Neural cell (in vitro differentiated cells): Measurements from ENCODE around the gene RPL31. TPM values are rescaled to one million over a fixed set of nuclear protein-coding genes. Genes with fewer than 3 reads are reported as not detected.

Experiments
- H2AFZ ChIP-seq: fragments of 200-600, 300-800 bp; sonication (generic), shearing (Covaris generic); 2 replicates; pipeline ENCODE4 v1.6.0; 2014; ENCODE audit warnings: low read depth, mild to moderate bottlenecking, antibody characterized with exemption, low read length, moderate library complexity
- H3F3A ChIP-seq: fragments of 200-600 bp; shearing (Covaris generic); 2 replicates; pipeline ENCODE4 v1.6.1; 2016; ENCODE audit warnings: mild to moderate bottlenecking, moderate library complexity, mixed read lengths, antibody characterized with exemption, low read length; ENCODE audit not compliant: insufficient read depth, poor library complexity, severe bottlenecking
- H3K27ac ChIP-seq: fragments of 200-600, 300-800 bp; sonication (generic), shearing (Covaris generic); 2 replicates; pipeline ENCODE4 v1.5.1; 2014; ENCODE audit warnings: mild to moderate bottlenecking, low read length, moderate library complexity
- H3K27me3 ChIP-seq: fragments of 300-800, 200-600 bp; sonication (generic), shearing (Covaris generic); 2 replicates; pipeline ENCODE4 v1.6.0; 2014; ENCODE audit warnings: mild to moderate bottlenecking, low read depth, low read length, moderate library complexity; ENCODE audit not compliant: insufficient read depth
- H3K36me3 ChIP-seq: fragments of 300-800, 200-600 bp; sonication (generic), shearing (Covaris generic); 2 replicates; pipeline ENCODE4 v1.5.1; 2014; ENCODE audit warnings: mild to moderate bottlenecking, antibody characterized with exemption, low read length, moderate library complexity; ENCODE audit not compliant: insufficient read depth
- H3K4me2 ChIP-seq: fragments of 300-800, 200-600 bp; sonication (generic), shearing (Covaris generic); 2 replicates; pipeline ENCODE4 v1.6.0; 2014; ENCODE audit warnings: mild to moderate bottlenecking, low read length
- H3K4me3 ChIP-seq: fragments of 300-800, 200-600 bp; sonication (generic), shearing (Covaris generic); 2 replicates; pipeline ENCODE4 v1.5.1; 2014; ENCODE audit warnings: mild to moderate bottlenecking, low read length, moderate library complexity
- H3K79me2 ChIP-seq: fragments of 200-600 bp; shearing (Covaris generic); replicated peaks from 2 replicates; pipeline ENCODE4 v1.6.0; 2014; ENCODE audit warnings: mild to moderate bottlenecking, low read length, moderate library complexity; ENCODE audit not compliant: insufficient read depth
- H3K9ac ChIP-seq: fragments of 300-800, 200-600 bp; sonication (generic), shearing (Covaris generic); 2 replicates; pipeline ENCODE4 v1.6.1; 2016; ENCODE audit warnings: mild to moderate bottlenecking, low read length, mixed read lengths
- H3K9me2 ChIP-seq: fragments of 200-600 bp; shearing (Covaris generic); 2 replicates; pipeline ENCODE4 v1.6.1; 2016; ENCODE audit warnings: mild to moderate bottlenecking, low read length, mixed read lengths; ENCODE audit not compliant: insufficient read depth
- H3K9me3 ChIP-seq: fragments of 200-600, 300-800 bp; sonication (generic), shearing (Covaris generic); 2 replicates; pipeline ENCODE4 v1.6.1; 2016; ENCODE audit warnings: mild to moderate bottlenecking, mixed run types, low read length, moderate library complexity, mixed read lengths
- H4K20me1 ChIP-seq: fragments of 200-600 bp; shearing (Covaris generic); 2 replicates; pipeline ENCODE4 v1.6.1; 2016; ENCODE audit warnings: mild to moderate bottlenecking, mixed run types; ENCODE audit not compliant: insufficient read depth
- CTCF ChIP-seq: fragments of 450-650 bp; IDR thresholded peaks from 2 replicates; pipeline ENCODE4 v1.5.1; 2014; ENCODE audit warnings: antibody characterized with exemption, mild to moderate bottlenecking, moderate library complexity; ENCODE audit not compliant: poor library complexity, severe bottlenecking
- EP300 ChIP-seq: fragments of 450-650 bp; conservative IDR thresholded peaks from 2 replicates; pipeline ENCODE4 v1.6.1; 2014; ENCODE audit warnings: antibody characterized with exemption, mild to moderate bottlenecking, moderate library complexity; ENCODE audit not compliant: poor library complexity, severe bottlenecking
- EZH2 ChIP-seq: fragments of 200-600, 300-800 bp; shearing (Covaris generic), sonication (generic); IDR thresholded peaks from 2 replicates; pipeline ENCODE4 v1.6.1; 2014; ENCODE audit warnings: antibody characterized with exemption, low read length, borderline replicate concordance, mild to moderate bottlenecking; ENCODE audit not compliant: insufficient read depth, poor library complexity, severe bottlenecking
- MXI1 ChIP-seq: fragments of 450-650 bp; conservative IDR thresholded peaks from 2 replicates; pipeline ENCODE4 v1.6.1; 2014; ENCODE audit warnings: antibody characterized with exemption, mild to moderate bottlenecking; ENCODE audit not compliant: poor library complexity, severe bottlenecking
- POLR2AphosphoS5 ChIP-seq: IDR thresholded peaks from 2 replicates; pipeline ENCODE4 v1.6.1; 2012
- RAD21 ChIP-seq: fragments of 450-650 bp; conservative IDR thresholded peaks from 2 replicates; pipeline ENCODE4 v1.6.1; 2014; ENCODE audit warnings: antibody characterized with exemption, mild to moderate bottlenecking, moderate library complexity
- SMC3 ChIP-seq: fragments of 450-650 bp; conservative IDR thresholded peaks from 2 replicates; pipeline ENCODE4 v1.6.1; 2014; ENCODE audit warnings: antibody characterized with exemption, mild to moderate bottlenecking, moderate library complexity; ENCODE audit not compliant: poor library complexity
- TAF1 ChIP-seq: IDR thresholded peaks from 2 replicates; pipeline ENCODE4 v1.6.1; 2012; ENCODE audit warnings: low read depth
- polyA plus RNA-seq: library from polyadenylated mRNA; depleted of rRNA; stranded (reverse); fragments of >200 nt; gene quantifications from 2 replicates; pipeline ENCODE4 v1.2.3, GENCODE V29; 2014
- TF ChIP-seq, protein P1 (sequence below): IDR thresholded peaks from 2 replicates; pipeline ENCODE4 v1.6.1; 2012; ENCODE audit warnings: borderline replicate concordance

RPL31 gene
- polyA plus RNA-seq, 1 donor from 2014 or later, result 1,555 TPM

DNA sequence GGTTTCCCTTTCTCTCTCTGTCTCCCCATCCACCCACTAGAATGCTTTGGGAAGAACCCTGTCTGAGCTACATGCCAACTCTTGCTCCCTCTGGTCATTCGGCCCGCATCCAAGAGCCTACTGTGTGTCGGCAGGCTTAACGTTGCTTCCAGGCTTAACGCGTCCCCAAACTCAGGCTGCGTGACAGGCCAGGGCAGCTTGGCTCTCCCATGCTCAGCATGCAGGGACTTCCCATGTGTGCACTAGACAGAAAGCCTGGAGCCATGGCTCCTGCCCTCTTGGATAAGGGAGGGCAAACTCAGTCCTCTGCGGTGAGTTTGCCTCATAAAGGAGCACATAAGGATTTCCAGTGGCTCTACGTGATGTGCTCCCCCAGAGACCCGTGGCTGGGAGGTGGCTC, 43.2 kb downstream of the RPL31 start:
- Histone ChIP-seq H2AFZ (no peak overlapping the region), H3K79me2 (no peaks in the 10 kb centered on the region), H3K9ac (no peak overlapping the region), H3K4me2 (no peak overlapping the region), H3K27ac (no peak overlapping the region), H3F3A (no peaks in the 10 kb centered on the region), H3K27me3 (no peaks in the 10 kb centered on the region), H3K9me3 (no peaks in the 10 kb centered on the region), H3K4me3 (no peak overlapping the region), H3K9me2 (no peaks in the 10 kb centered on the region), H4K20me1 (no peaks in the 10 kb centered on the region), H3K36me3 (no peaks in the 10 kb centered on the region)
- no peak for TF ChIP-seq SMC3
- TF ChIP-seq CTCF, result no peak
- no peak for TF ChIP-seq EP300
- TF ChIP-seq RAD21, result no peak
- TF ChIP-seq, protein P1, sequence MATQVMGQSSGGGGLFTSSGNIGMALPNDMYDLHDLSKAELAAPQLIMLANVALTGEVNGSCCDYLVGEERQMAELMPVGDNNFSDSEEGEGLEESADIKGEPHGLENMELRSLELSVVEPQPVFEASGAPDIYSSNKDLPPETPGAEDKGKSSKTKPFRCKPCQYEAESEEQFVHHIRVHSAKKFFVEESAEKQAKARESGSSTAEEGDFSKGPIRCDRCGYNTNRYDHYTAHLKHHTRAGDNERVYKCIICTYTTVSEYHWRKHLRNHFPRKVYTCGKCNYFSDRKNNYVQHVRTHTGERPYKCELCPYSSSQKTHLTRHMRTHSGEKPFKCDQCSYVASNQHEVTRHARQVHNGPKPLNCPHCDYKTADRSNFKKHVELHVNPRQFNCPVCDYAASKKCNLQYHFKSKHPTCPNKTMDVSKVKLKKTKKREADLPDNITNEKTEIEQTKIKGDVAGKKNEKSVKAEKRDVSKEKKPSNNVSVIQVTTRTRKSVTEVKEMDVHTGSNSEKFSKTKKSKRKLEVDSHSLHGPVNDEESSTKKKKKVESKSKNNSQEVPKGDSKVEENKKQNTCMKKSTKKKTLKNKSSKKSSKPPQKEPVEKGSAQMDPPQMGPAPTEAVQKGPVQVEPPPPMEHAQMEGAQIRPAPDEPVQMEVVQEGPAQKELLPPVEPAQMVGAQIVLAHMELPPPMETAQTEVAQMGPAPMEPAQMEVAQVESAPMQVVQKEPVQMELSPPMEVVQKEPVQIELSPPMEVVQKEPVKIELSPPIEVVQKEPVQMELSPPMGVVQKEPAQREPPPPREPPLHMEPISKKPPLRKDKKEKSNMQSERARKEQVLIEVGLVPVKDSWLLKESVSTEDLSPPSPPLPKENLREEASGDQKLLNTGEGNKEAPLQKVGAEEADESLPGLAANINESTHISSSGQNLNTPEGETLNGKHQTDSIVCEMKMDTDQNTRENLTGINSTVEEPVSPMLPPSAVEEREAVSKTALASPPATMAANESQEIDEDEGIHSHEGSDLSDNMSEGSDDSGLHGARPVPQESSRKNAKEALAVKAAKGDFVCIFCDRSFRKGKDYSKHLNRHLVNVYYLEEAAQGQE, result no peak
- no peak for TF ChIP-seq EZH2
- no peak for TF ChIP-seq TAF1
- no peak for TF ChIP-seq MXI1
- no peak for TF ChIP-seq POLR2AphosphoS5

- H3K4me2 ChIP-seq, result no peak overlapping the region
- H4K20me1 ChIP-seq, result no peaks in the 10 kb centered on the region
- H3K4me3 ChIP-seq, result no peak overlapping the region
- no peaks in the 10 kb centered on the region for H3K36me3 ChIP-seq
- H3K9ac ChIP-seq, result no peak overlapping the region
- no peaks in the 10 kb centered on the region for H3K9me3 ChIP-seq
- no peaks in the 10 kb centered on the region for H3K27me3 ChIP-seq
- H3K27ac ChIP-seq, result no peak overlapping the region
- H3F3A ChIP-seq, result no peaks in the 10 kb centered on the region
- H3K9me2 ChIP-seq, result no peaks in the 10 kb centered on the region
- TF ChIP-seq, protein P1, result no peak
- TF ChIP-seq POLR2AphosphoS5, result no peak
- TF ChIP-seq TAF1, result no peak
- no peak for TF ChIP-seq SMC3
- TF ChIP-seq CTCF, result no peak
- no peak for TF ChIP-seq EP300
- TF ChIP-seq MXI1, result no peak
- TF ChIP-seq RAD21, result no peak
- no peak for TF ChIP-seq EZH2
- no peak overlapping the region for H2AFZ ChIP-seq
- no peaks in the 10 kb centered on the region for H3K79me2 ChIP-seq
These were observed 45.1 kb downstream of the RPL31 start for GRCh38 chr2:101047075-101047766.
